ENCODE results near the gene TTC9B. TPM values are rescaled to one million over a fixed set of nuclear protein-coding genes. Genes with fewer than 3 reads are reported as not detected.

TTC9B gene
- total RNA-seq, 1 experiment from 2014 or later: not detected

DNA sequence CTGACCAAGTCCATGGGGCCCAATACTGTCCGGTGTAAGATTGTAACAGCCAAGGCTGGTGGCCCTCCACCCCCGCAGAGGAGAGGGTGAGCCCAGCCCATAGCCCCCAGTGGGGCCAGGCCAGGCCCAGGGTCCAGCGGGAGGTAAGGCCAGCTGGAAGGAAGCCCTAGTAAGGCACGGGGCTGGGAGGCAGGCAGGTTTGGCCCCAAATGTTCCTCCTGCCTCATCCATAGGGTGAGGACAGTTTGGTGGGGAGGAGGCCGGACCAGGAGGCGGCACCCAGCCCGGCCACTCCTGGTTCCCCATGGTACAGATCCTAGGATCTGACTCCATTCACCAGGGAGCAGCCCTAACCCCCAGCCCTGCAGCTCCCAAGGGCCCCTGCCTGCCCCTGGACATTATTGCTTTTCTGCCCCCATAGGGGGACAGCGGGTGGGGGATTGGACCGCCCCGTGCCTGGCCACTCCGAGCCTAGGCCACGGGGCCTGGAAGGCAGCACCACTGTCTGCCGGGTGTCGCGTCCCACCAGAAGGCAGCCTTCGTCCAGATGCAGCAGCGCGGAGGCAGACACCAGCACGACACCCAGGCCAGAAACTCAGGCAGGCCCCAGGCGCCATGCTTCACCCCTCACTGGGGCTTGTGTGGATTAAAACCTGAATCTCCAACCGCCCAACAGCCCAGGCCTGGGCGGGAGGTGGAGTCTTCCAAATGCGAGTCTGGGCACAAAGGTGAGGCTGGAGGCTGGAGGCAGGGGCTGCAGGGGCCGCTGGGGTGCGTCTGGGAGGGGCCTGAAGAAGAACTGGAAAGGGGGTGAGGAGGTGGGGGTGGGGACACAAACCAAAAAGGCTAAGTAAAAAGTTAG lies 15.0 kb upstream of the TTC9B start:
- POLR2A ChIA-PET: no interaction called here
- Mint-ChIP-seq H3K9me3 (no peaks in the 10 kb centered on the region), H3K4me3 (no peak overlapping the region), H3K36me3 (peaks cover 11% of the 10 kb centered on the region; the same call in 1 of the 2 replicates), H3K27me3 (ENCODE audit: low read depth) (peaks cover 2% of the 10 kb centered on the region), H3K27ac (no peak overlapping the region), H3K4me1 (peaks cover 29% of the 10 kb centered on the region)
- ATAC-seq (no peak), DNase-seq (ENCODE audit: low spot score) (no peak)
- TF ChIP-seq, protein P1, sequence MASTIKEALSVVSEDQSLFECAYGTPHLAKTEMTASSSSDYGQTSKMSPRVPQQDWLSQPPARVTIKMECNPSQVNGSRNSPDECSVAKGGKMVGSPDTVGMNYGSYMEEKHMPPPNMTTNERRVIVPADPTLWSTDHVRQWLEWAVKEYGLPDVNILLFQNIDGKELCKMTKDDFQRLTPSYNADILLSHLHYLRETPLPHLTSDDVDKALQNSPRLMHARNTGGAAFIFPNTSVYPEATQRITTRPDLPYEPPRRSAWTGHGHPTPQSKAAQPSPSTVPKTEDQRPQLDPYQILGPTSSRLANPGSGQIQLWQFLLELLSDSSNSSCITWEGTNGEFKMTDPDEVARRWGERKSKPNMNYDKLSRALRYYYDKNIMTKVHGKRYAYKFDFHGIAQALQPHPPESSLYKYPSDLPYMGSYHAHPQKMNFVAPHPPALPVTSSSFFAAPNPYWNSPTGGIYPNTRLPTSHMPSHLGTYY (CRISPR knock-in tag; IDR thresholded peaks at IDR 0.05): no peak
- TF ChIP-seq NR1H2 (CRISPR knock-in tag; IDR thresholded peaks at IDR 0.05) (no peak), NFYB (CRISPR knock-in tag; conservative IDR thresholded peaks at IDR 0.05; ENCODE audit: low read depth) (no peak), MYBL2 (CRISPR knock-in tag; IDR thresholded peaks at IDR 0.05) (no peak), ESRRA (CRISPR knock-in tag; IDR thresholded peaks at IDR 0.05; ENCODE audit: borderline replicate concordance) (no peak), SMAD3 (CRISPR knock-in tag; IDR thresholded peaks at IDR 0.05; ENCODE audit: borderline replicate concordance) (no peak), TEAD1 (CRISPR knock-in tag; IDR thresholded peaks at IDR 0.05) (no peak), ATF1 (CRISPR knock-in tag; IDR thresholded peaks at IDR 0.05) (no peak), EMX1 (CRISPR knock-in tag; IDR thresholded peaks at IDR 0.05) (no peak), ZNF232 (CRISPR knock-in tag; IDR thresholded peaks at IDR 0.05) (no peak), CREM (CRISPR knock-in tag; IDR thresholded peaks at IDR 0.05) (no peak), IRF2 (CRISPR knock-in tag; IDR thresholded peaks at IDR 0.05; ENCODE audit: borderline replicate concordance, low read depth) (no peak), NR2C2 (CRISPR knock-in tag; IDR thresholded peaks at IDR 0.05) (no peak)
- TF ChIP-seq, protein P2, sequence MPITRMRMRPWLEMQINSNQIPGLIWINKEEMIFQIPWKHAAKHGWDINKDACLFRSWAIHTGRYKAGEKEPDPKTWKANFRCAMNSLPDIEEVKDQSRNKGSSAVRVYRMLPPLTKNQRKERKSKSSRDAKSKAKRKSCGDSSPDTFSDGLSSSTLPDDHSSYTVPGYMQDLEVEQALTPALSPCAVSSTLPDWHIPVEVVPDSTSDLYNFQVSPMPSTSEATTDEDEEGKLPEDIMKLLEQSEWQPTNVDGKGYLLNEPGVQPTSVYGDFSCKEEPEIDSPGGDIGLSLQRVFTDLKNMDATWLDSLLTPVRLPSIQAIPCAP (CRISPR knock-in tag; IDR thresholded peaks at IDR 0.05): no peak
- TF ChIP-seq, protein P3, sequence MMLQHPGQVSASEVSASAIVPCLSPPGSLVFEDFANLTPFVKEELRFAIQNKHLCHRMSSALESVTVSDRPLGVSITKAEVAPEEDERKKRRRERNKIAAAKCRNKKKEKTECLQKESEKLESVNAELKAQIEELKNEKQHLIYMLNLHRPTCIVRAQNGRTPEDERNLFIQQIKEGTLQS (CRISPR knock-in tag; conservative IDR thresholded peaks at IDR 0.05): no peak
- TF ChIP-seq, protein P4, sequence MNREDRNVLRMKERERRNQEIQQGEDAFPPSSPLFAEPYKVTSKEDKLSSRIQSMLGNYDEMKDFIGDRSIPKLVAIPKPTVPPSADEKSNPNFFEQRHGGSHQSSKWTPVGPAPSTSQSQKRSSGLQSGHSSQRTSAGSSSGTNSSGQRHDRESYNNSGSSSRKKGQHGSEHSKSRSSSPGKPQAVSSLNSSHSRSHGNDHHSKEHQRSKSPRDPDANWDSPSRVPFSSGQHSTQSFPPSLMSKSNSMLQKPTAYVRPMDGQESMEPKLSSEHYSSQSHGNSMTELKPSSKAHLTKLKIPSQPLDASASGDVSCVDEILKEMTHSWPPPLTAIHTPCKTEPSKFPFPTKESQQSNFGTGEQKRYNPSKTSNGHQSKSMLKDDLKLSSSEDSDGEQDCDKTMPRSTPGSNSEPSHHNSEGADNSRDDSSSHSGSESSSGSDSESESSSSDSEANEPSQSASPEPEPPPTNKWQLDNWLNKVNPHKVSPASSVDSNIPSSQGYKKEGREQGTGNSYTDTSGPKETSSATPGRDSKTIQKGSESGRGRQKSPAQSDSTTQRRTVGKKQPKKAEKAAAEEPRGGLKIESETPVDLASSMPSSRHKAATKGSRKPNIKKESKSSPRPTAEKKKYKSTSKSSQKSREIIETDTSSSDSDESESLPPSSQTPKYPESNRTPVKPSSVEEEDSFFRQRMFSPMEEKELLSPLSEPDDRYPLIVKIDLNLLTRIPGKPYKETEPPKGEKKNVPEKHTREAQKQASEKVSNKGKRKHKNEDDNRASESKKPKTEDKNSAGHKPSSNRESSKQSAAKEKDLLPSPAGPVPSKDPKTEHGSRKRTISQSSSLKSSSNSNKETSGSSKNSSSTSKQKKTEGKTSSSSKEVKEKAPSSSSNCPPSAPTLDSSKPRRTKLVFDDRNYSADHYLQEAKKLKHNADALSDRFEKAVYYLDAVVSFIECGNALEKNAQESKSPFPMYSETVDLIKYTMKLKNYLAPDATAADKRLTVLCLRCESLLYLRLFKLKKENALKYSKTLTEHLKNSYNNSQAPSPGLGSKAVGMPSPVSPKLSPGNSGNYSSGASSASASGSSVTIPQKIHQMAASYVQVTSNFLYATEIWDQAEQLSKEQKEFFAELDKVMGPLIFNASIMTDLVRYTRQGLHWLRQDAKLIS (CRISPR knock-in tag; IDR thresholded peaks at IDR 0.05; ENCODE audit: borderline replicate concordance): no peak
- TF ChIP-seq, protein P5, sequence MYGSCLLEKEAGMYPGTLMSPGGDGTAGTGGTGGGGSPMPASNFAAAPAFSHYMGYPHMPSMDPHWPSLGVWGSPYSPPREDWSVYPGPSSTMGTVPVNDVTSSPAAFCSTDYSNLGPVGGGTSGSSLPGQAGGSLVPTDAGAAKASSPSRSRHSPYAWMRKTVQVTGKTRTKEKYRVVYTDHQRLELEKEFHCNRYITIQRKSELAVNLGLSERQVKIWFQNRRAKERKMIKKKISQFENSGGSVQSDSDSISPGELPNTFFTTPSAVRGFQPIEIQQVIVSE (CRISPR knock-in tag; IDR thresholded peaks at IDR 0.05; ENCODE audit: borderline replicate concordance): no peak
- CTCF ChIA-PET: interaction anchor here (0.5 to 3.5 kb wide), 5 partner anchors 15 to 141 kb away, joined by 5 to 28 read pairs (median 5); partner anchors contain the start of gene TTC9B

DNA sequence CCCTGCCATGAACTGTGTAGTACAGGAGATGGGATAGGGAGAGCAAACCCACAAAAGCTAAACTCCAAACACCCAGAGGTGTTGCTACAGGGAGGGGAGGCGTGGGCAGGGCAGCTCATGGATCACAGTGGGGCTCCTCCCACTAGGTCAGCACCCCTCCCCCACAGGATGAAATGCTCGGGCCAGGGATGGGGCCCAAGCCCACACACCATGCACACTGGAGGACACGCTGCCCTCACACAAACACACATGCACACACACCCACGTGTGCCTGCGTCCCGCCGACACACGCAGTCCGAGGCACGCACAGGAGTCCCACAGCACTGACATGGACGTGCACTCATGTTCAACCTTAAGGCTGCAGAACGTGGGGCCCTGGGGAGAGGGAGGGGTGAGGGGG lies 14.3 kb upstream of the TTC9B start:
- no peak for DNase-seq (ENCODE audit: low spot score)
- no peak overlapping the region for H3K4me3 Mint-ChIP-seq
- CTCF ChIA-PET: interaction anchor here (0.6 to 3.5 kb wide), 5 partner anchors 14 to 67 kb away, joined by 5 to 28 read pairs (median 6); partner anchors contain the start of gene TTC9B
- ATAC-seq: no peak
- TF ChIP-seq TP53 (CRISPR knock-in tag; IDR thresholded peaks at IDR 0.05) (no peak), TEAD4 (CRISPR knock-in tag; IDR thresholded peaks at IDR 0.05) (no peak), NFE2L1 (CRISPR knock-in tag; IDR thresholded peaks at IDR 0.05) (no peak), ZNF121 (CRISPR knock-in tag; IDR thresholded peaks at IDR 0.05) (no peak), SMAD4 (CRISPR knock-in tag; IDR thresholded peaks at IDR 0.05) (no peak), ZBTB21 (CRISPR knock-in tag; IDR thresholded peaks at IDR 0.05; ENCODE audit: borderline replicate concordance) (no peak)
- TF ChIP-seq, protein P6, sequence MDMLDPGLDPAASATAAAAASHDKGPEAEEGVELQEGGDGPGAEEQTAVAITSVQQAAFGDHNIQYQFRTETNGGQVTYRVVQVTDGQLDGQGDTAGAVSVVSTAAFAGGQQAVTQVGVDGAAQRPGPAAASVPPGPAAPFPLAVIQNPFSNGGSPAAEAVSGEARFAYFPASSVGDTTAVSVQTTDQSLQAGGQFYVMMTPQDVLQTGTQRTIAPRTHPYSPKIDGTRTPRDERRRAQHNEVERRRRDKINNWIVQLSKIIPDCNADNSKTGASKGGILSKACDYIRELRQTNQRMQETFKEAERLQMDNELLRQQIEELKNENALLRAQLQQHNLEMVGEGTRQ (CRISPR knock-in tag; IDR thresholded peaks at IDR 0.05): no peak
- TF ChIP-seq, protein P3 (CRISPR knock-in tag; conservative IDR thresholded peaks at IDR 0.05): no peak
- TF ChIP-seq, protein P7, sequence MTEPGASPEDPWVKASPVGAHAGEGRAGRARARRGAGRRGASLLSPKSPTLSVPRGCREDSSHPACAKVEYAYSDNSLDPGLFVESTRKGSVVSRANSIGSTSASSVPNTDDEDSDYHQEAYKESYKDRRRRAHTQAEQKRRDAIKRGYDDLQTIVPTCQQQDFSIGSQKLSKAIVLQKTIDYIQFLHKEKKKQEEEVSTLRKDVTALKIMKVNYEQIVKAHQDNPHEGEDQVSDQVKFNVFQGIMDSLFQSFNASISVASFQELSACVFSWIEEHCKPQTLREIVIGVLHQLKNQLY (CRISPR knock-in tag; IDR thresholded peaks at IDR 0.05): no peak
- POLR2A ChIA-PET: no interaction called here
- peaks cover 6% of the 10 kb centered on the region; the same call in 1 of the 2 replicates for H3K36me3 Mint-ChIP-seq
- peaks cover 32% of the 10 kb centered on the region for H3K4me1 Mint-ChIP-seq
- no peaks in the 10 kb centered on the region for H3K9me3 Mint-ChIP-seq
- peaks cover 9% of the 10 kb centered on the region for H3K27me3 Mint-ChIP-seq (ENCODE audit: low read depth)
- H3K27ac Mint-ChIP-seq: peak overlapping the region; percentile 70; the same call in 1 of the 2 replicates
